Prostate gland (tissue), 2 donors: Measurements from ENCODE around the gene GRAMD2B. TPM values are rescaled to one million over a fixed set of nuclear protein-coding genes. Genes with fewer than 3 reads are reported as not detected.

Experiments used
- DNase-seq: peaks from one replicate; pipeline ENCODE4 v3.0.0-alpha.2; 2019; ENCODE audit warnings: low spot score
- H3K27ac ChIP-seq, 2 donors: fragments of 200-600 bp; sonication (generic); 2 replicates each; pipeline ENCODE4 v1.5.1; 2017 to 2019
- H3K27me3 ChIP-seq: fragments of 200-600 bp; sonication (generic); replicated peaks from 2 replicates; pipeline ENCODE4 v1.5.1; 2019; ENCODE audit not compliant: insufficient read depth
- H3K36me3 ChIP-seq, 2 donors: fragments of 200-600 bp; sonication (generic); 1 replicate in 1 of 2; 2 replicates in 1 of 2; pipeline versions ENCODE4 v1.5.1 to v1.8.1; 2017 to 2019
- H3K4me1 ChIP-seq: fragments of 200-600 bp; sonication (generic); replicated peaks from 2 replicates; pipeline ENCODE4 v1.5.1; 2019
- H3K4me3 ChIP-seq, 2 donors: fragments of 200-600 bp; sonication (generic); 2 replicates each; pipeline ENCODE4 v1.5.1; 2017 to 2019
- H3K9me3 ChIP-seq: fragments of 200-600 bp; sonication (generic); 2 replicates; pipeline ENCODE4 v1.5.1; 2017
- CTCF ChIP-seq, 4 experiments: fragments of 200-600 bp in 2 of 4; fragments of 450-650 bp in 2 of 4; sonication (generic) in 2 of 4; IDR thresholded peaks; 1 replicate in 3 of 4; 2 replicates in 1 of 4; pipeline ENCODE4 v1.5.1; 2016 to 2019; ENCODE audit warnings: antibody characterized with exemption in 4 of 4, mild to moderate bottlenecking in 2 of 4, moderate library complexity in 2 of 4
- POLR2A ChIP-seq: fragments of 450-650 bp; IDR thresholded peaks from one replicate; pipeline ENCODE4 v1.6.1; 2016; ENCODE audit warnings: antibody characterized with exemption, mild to moderate bottlenecking
- POLR2AphosphoS5 ChIP-seq: sonication (generic); formaldehyde crosslinking; IDR thresholded peaks from one replicate; pipeline ENCODE4 v1.6.1; 2017; ENCODE audit warnings: antibody characterized with exemption
- WGBS: methylation state at CpG from one replicate; pipeline ENCODE4 v1.1.5; 2018; 5-methylcytosine and 5-hydroxymethylcytosine counted together
- intact Hi-C: fragments of 100-400 bp; cut with DNase I; formaldehyde crosslinking; loops from one replicate; pipeline ENCODE4 v1.14.2; 2022
- total RNA-seq, 2 donors: library from RNA; depleted of rRNA; stranded (reverse); fragments of >200 nt; gene quantifications; one replicate each; pipeline ENCODE4 v1.1.0, GENCODE V29; 2016

The GRAMD2B gene
- total RNA-seq, 2 donors from 2014 or later, result 32.1 to 34.4 TPM

GRCh38 chr5:126454081-126454480 is 30.9 kb downstream of the GRAMD2B start:
- Histone ChIP-seq H3K4me1 (peaks cover 2% of the 10 kb centered on the region), H3K36me3 (no peaks in the 10 kb centered on the region), H3K27me3 (no peaks in the 10 kb centered on the region), H3K9me3 (no peaks in the 10 kb centered on the region), H3K27ac (no peak overlapping the region), H3K4me3 (no peak overlapping the region)
- no peak for TF ChIP-seq POLR2AphosphoS5
- TF ChIP-seq CTCF (IDR thresholded peaks at IDR 0.05), result no peak
- no peak for TF ChIP-seq POLR2A
- intact Hi-C loops, result no loop called here
- WGBS, result 53% methylated on average over 7 of the region's 7 CpGs
- no peak for DNase-seq

- no peak overlapping the region for H3K27ac ChIP-seq
- H3K27me3 ChIP-seq, result no peaks in the 10 kb centered on the region
- no peak for TF ChIP-seq CTCF (IDR thresholded peaks at IDR 0.05)
- TF ChIP-seq POLR2A, result no peak
- TF ChIP-seq POLR2AphosphoS5, result no peak
- intact Hi-C loops, result no loop called here
- no peaks in the 10 kb centered on the region for H3K9me3 ChIP-seq
- peaks cover 2% of the 10 kb centered on the region for H3K4me1 ChIP-seq
- WGBS, result 100% methylated on average over 1 of the region's 1 CpG
- no peak for DNase-seq
- H3K4me3 ChIP-seq, result no peak overlapping the region
- H3K36me3 ChIP-seq, result no peaks in the 10 kb centered on the region
These were observed 31.3 kb downstream of the GRAMD2B start for GRCh38 chr5:126454535-126454934.

- intact Hi-C loops, result no loop called here
- TF ChIP-seq POLR2AphosphoS5 (no peak), POLR2A (no peak), CTCF (IDR thresholded peaks at IDR 0.05) (no peak)
- H3K36me3 ChIP-seq, result no peaks in the 10 kb centered on the region
- H3K27ac ChIP-seq, result no peak overlapping the region
- peaks cover 2% of the 10 kb centered on the region for H3K4me1 ChIP-seq
- no peak overlapping the region for H3K4me3 ChIP-seq
- no peaks in the 10 kb centered on the region for H3K9me3 ChIP-seq
- DNase-seq, result no peak
- no peaks in the 10 kb centered on the region for H3K27me3 ChIP-seq
These were observed 32.1 kb downstream of the GRAMD2B start for GRCh38 chr5:126455264-126455663.

- Histone ChIP-seq H3K27ac (no peak overlapping the region), H3K9me3 (no peaks in the 10 kb centered on the region), H3K27me3 (no peaks in the 10 kb centered on the region), H3K4me1 (peaks cover 2% of the 10 kb centered on the region), H3K36me3 (no peaks in the 10 kb centered on the region), H3K4me3 (no peak overlapping the region)
- TF ChIP-seq POLR2AphosphoS5, result no peak
- TF ChIP-seq POLR2A, result no peak
- 82% methylated on average over 1 of the region's 1 CpG for WGBS
- DNase-seq, result no peak
- intact Hi-C loops, result no loop called here
These were observed 32.5 kb downstream of the GRAMD2B start for GRCh38 chr5:126455728-126456127.

- Histone ChIP-seq H3K9me3 (no peaks in the 10 kb centered on the region), H3K4me3 (no peak overlapping the region), H3K27me3 (no peaks in the 10 kb centered on the region), H3K27ac (no peak overlapping the region), H3K4me1 (peaks cover under 1% of the 10 kb centered on the region), H3K36me3 (no peaks in the 10 kb centered on the region)
- TF ChIP-seq POLR2A, result no peak
- TF ChIP-seq POLR2AphosphoS5, result no peak
- TF ChIP-seq CTCF (IDR thresholded peaks at IDR 0.05), result no peak
- 74% methylated on average over 6 of the region's 6 CpGs for WGBS
- intact Hi-C loops, result no loop called here
- no peak for DNase-seq
These were observed 33.1 kb downstream of the GRAMD2B start for GRCh38 chr5:126456217-126456820.
